Measurements from ENCODE around the gene SPCS3.

- TF ChIP-seq, protein P1, sequence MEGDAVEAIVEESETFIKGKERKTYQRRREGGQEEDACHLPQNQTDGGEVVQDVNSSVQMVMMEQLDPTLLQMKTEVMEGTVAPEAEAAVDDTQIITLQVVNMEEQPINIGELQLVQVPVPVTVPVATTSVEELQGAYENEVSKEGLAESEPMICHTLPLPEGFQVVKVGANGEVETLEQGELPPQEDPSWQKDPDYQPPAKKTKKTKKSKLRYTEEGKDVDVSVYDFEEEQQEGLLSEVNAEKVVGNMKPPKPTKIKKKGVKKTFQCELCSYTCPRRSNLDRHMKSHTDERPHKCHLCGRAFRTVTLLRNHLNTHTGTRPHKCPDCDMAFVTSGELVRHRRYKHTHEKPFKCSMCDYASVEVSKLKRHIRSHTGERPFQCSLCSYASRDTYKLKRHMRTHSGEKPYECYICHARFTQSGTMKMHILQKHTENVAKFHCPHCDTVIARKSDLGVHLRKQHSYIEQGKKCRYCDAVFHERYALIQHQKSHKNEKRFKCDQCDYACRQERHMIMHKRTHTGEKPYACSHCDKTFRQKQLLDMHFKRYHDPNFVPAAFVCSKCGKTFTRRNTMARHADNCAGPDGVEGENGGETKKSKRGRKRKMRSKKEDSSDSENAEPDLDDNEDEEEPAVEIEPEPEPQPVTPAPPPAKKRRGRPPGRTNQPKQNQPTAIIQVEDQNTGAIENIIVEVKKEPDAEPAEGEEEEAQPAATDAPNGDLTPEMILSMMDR (IDR thresholded peaks at IDR 0.05 in 8 of 11, conservative IDR thresholded peaks at IDR 0.05 in 3 of 11), result no peak
- TF ChIP-seq POLR2A (IDR thresholded peaks at IDR 0.05) (no peak), POLR2AphosphoS5 (IDR thresholded peaks at IDR 0.05) (no peak)
Measured at GRCh38 chr4:176308441-176308840, 11.3 kb upstream of the SPCS3 start.
